HepG2 (cell line): ENCODE data around the gene SETD2. TPM values are rescaled to one million over a fixed set of nuclear protein-coding genes. Genes with fewer than 3 reads are reported as not detected.

Experiments used
- BCL6 ChIP-seq: IDR thresholded peaks from 2 replicates; pipeline ENCODE4 v1.6.1; 2016; ENCODE audit warnings: missing genetic modification reagents, missing compliant biosample characterization
- FOXK2 ChIP-seq: fragments of 450-650 bp; IDR thresholded peaks from 2 replicates; pipeline ENCODE4 v1.6.1; 2016
- MTA3 ChIP-seq: sonication (generic); formaldehyde crosslinking; IDR thresholded peaks from 2 replicates; pipeline ENCODE4 v1.4.0; 2020; ENCODE audit warnings: missing genetic modification reagents
- MXD1 ChIP-seq: sonication (generic); formaldehyde crosslinking; IDR thresholded peaks from 2 replicates; pipeline ENCODE4 v1.4.0; 2020; ENCODE audit warnings: mild to moderate bottlenecking, missing genetic modification reagents
- MYC ChIP-seq: sonication (generic); formaldehyde crosslinking; IDR thresholded peaks from 2 replicates; pipeline ENCODE4 v1.9.0; 2021; ENCODE audit warnings: missing genetic modification reagents, borderline replicate concordance
- MZF1 ChIP-seq: sonication (generic); formaldehyde crosslinking; IDR thresholded peaks from 2 replicates; pipeline ENCODE4 v1.8.1; 2023; ENCODE audit warnings: mild to moderate bottlenecking, missing genetic modification reagents, borderline replicate concordance
- NFATC3 ChIP-seq: sonication (generic); formaldehyde crosslinking; IDR thresholded peaks from 2 replicates; pipeline ENCODE4 v1.5.1; 2020; ENCODE audit warnings: mild to moderate bottlenecking, missing genetic modification reagents
- NFYC ChIP-seq: IDR thresholded peaks from 2 replicates; pipeline ENCODE4 v1.6.1; 2016; ENCODE audit warnings: missing genetic modification reagents, missing compliant biosample characterization
- NR2F6 ChIP-seq, 2 experiments: IDR thresholded peaks; 2 replicates each; pipeline ENCODE4 v1.6.1; 2016; ENCODE audit warnings: antibody characterized with exemption in 1 of 2, mild to moderate bottlenecking in 1 of 2
- SIX1 ChIP-seq: sonication (generic); formaldehyde crosslinking; IDR thresholded peaks from 2 replicates; pipeline ENCODE4 v1.4.0; 2020; ENCODE audit warnings: missing genetic modification reagents, borderline replicate concordance
- SP140L ChIP-seq: sonication (generic); formaldehyde crosslinking; IDR thresholded peaks from 2 replicates; pipeline ENCODE4 v1.4.0; 2020; ENCODE audit warnings: missing genetic modification reagents, borderline replicate concordance
- ZBTB33 ChIP-seq: sonication (generic); formaldehyde crosslinking; IDR thresholded peaks from 2 replicates; pipeline ENCODE4 v1.4.0; 2020; ENCODE audit warnings: missing genetic modification reagents
- ZC3H4 ChIP-seq: sonication (generic); formaldehyde crosslinking; IDR thresholded peaks from 2 replicates; pipeline ENCODE4 v1.4.0; 2020; ENCODE audit warnings: missing genetic modification reagents, borderline replicate concordance
- ZNF121 ChIP-seq: sonication (generic); formaldehyde crosslinking; IDR thresholded peaks from 2 replicates; pipeline ENCODE4 v1.5.0; 2020; ENCODE audit warnings: mild to moderate bottlenecking, missing genetic modification reagents
- ZNF136 ChIP-seq: sonication (generic); formaldehyde crosslinking; IDR thresholded peaks from 2 replicates; pipeline ENCODE4 v1.8.1; 2022; ENCODE audit warnings: low read depth, mild to moderate bottlenecking, moderate library complexity, missing genetic modification reagents
- ZNF3 ChIP-seq: IDR thresholded peaks from 2 replicates; pipeline ENCODE4 v1.7.0; 2017; ENCODE audit warnings: inconsistent platforms
- ZNF510 ChIP-seq: sonication (generic); formaldehyde crosslinking; IDR thresholded peaks from 2 replicates; pipeline ENCODE4 v1.4.0; 2020; ENCODE audit warnings: low read depth, mild to moderate bottlenecking, missing genetic modification reagents
- ZNF513 ChIP-seq: sonication (generic); formaldehyde crosslinking; conservative IDR thresholded peaks from 2 replicates; pipeline ENCODE4 v1.5.0; 2020; ENCODE audit warnings: missing genetic modification reagents
- ZNF567 ChIP-seq: sonication (generic); formaldehyde crosslinking; IDR thresholded peaks from 2 replicates; pipeline ENCODE4 v1.8.1; 2023; ENCODE audit warnings: mild to moderate bottlenecking, missing genetic modification reagents, borderline replicate concordance
- ZNF747 ChIP-seq: sonication (generic); formaldehyde crosslinking; IDR thresholded peaks from 2 replicates; pipeline ENCODE4 v1.8.1; 2023; ENCODE audit warnings: missing genetic modification reagents, mild to moderate bottlenecking, borderline replicate concordance
- ZNF800 ChIP-seq: sonication (generic); formaldehyde crosslinking; IDR thresholded peaks from 2 replicates; pipeline ENCODE4 v1.4.0; 2020; ENCODE audit warnings: missing genetic modification reagents
- ZNF891 ChIP-seq: sonication (generic); formaldehyde crosslinking; IDR thresholded peaks from 2 replicates; pipeline ENCODE4 v1.5.0; 2020; ENCODE audit warnings: mild to moderate bottlenecking, missing genetic modification reagents
- polyA plus RNA-seq, 8 experiments: library from polyadenylated mRNA; depleted of rRNA in 3 of 8; stranded (reverse) in 7 of 8; unstranded in 1 of 8; fragments of >200 nt; fragmentation: Illumina TruSeq in 4 of 8; extraction: Trizol in 4 of 8; gene quantifications; 2 replicates each; pipeline versions ENCODE4 v1.2.1 to v1.2.3, GENCODE V29; 2011 to 2016; ENCODE audit warnings: low read depth in 4 of 8, missing spikeins in 1 of 8, mixed read lengths in 1 of 8; ENCODE audit not compliant: insufficient read depth in 1 of 8
- total RNA-seq, 5 experiments: library from RNA; depleted of rRNA; stranded (reverse); fragments of >200 nt; fragmentation: Illumina TruSeq; extraction: Trizol; gene quantifications; 2 replicates each; pipeline ENCODE4 v1.2.3, GENCODE V29; 2016; ENCODE audit warnings: low read depth in 1 of 5

Gene SETD2
- total and polyA plus RNA-seq, 2 of the 13 experiments (the other 11 are each of a cell fraction or from before 2014, with no cell fraction given), result 14.2 to 24.2 TPM

GRCh38 chr3:46970391-46971091 is 193.4 kb downstream of the SETD2 start (continued):
- TF ChIP-seq SP140L (CRISPR knock-in tag) (no peak), ZNF800 (0 out of 2 replicates have a peak, but pooled peaks have one; percentile 29), NR2F6 (IDR thresholded peaks at IDR 0.05) (peak; percentile 90), NR2F6 (CRISPR knock-in tag; IDR thresholded peaks at IDR 0.05) (peak; percentile 97), ZNF3 (CRISPR knock-in tag) (0 out of 2 replicates have a peak, but pooled peaks have one; percentile 41), ZNF567 (CRISPR knock-in tag) (0 out of 2 replicates have a peak, but pooled peaks have one; percentile 34), ZNF891 (CRISPR knock-in tag) (no peak), MZF1 (CRISPR knock-in tag) (no peak), ZNF510 (CRISPR knock-in tag) (no peak), SIX1 (CRISPR knock-in tag) (peak; percentile 46; the same call in 1 of the 2 replicates), ZNF747 (CRISPR knock-in tag) (no peak), NFYC (CRISPR knock-in tag) (no peak), ZC3H4 (CRISPR knock-in tag) (no peak), BCL6 (CRISPR knock-in tag) (peak; percentile 98), FOXK2 (peak; percentile 94), MTA3 (CRISPR knock-in tag) (no peak), ZNF121 (CRISPR knock-in tag) (peak; percentile 72), ZBTB33 (CRISPR knock-in tag) (peak; percentile 49; the same call in 1 of the 2 replicates), ZNF136 (0 out of 2 replicates have a peak, but pooled peaks have one; percentile 60), MYC (peak; percentile 37; the same call in 1 of the 2 replicates), ZNF513 (CRISPR knock-in tag) (no peak), MXD1 (CRISPR knock-in tag) (no peak), NFATC3 (CRISPR knock-in tag) (no peak)
